ENCODE data around the gene NDFIP1. TPM values are rescaled to one million over a fixed set of nuclear protein-coding genes. Genes with fewer than 3 reads are reported as not detected.

NDFIP1 gene, protein sequence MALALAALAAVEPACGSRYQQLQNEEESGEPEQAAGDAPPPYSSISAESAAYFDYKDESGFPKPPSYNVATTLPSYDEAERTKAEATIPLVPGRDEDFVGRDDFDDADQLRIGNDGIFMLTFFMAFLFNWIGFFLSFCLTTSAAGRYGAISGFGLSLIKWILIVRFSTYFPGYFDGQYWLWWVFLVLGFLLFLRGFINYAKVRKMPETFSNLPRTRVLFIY
- total RNA-seq: 100 to 1,000 TPM; 123 to 125 TPM
- 100 to 1,000 TPM; 102 to 144 (median 127) TPM for polyA plus RNA-seq
- total RNA-seq: 153 to 295 (median 182) reads per million in 6 experiments

DNA sequence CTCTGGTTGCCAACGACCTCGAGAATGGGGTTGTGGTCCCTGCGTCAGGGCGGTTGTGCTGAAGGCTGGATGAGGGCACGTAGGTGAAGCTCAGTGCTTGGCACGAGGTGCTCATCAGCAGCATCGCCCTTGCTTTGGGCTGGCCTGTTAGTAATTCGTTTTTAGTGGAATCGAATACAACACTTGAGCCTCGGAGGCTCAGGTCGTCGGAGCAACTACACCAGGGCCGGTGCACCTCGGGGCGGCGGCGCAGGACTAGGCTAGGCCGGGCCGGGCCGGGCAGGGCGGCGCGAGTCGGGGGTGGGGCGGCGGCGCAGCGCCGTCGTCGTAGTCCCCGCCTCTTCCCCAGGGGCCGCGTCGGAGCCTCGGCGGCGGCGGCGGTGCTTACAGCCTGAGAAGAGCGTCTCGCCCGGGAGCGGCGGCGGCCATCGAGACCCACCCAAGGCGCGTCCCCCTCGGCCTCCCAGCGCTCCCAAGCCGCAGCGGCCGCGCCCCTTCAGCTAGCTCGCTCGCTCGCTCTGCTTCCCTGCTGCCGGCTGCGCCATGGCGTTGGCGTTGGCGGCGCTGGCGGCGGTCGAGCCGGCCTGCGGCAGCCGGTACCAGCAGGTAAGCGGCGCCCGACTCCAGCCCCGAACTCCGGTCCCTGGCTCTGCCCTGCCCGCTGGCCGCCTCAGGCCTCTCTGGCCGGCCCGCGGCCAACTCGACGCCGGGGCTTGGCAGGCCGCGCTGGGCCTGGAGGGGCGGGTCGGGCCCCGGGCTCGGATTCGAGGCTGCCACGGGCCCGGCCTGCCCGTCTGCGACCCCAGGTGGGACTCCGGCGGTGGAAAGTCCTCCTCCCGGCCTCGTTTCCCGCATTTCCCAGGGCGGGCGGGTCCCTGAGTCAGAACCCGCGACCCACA is at the start of gene NDFIP1:
NDFIP1 (plus strand) TSS at position 348 of the 899 bp plus-strand sequence; CDS start at position 544, 196 bp downstream.
- H3K4me3 Mint-ChIP-seq: peak within 1 kb of the TSS; percentile 93 to 100 (median 96)
- H3K36me3 Mint-ChIP-seq: peaks cover 9 to 33% (median 12%) of the 10 kb centered on the region in 3 donors
- POLR2A ChIA-PET: interaction anchor here (0.5 to 4.6 kb wide), 27 partner anchors 8 to 391 kb away, joined by 3 to 119 read pairs (median 6); partner anchors contain the start of genes GNPDA1 and RNF14
- peak within 1 kb of the TSS; percentile 92 to 100 (median 100) for H3K27ac Mint-ChIP-seq
- peaks cover 0 to 2% (median 0%) of the 10 kb centered on the region in 9 donors for H3K9me3 Mint-ChIP-seq
- ATAC-seq (peak; percentile 73 to 74), DNase-seq (peak; percentile 77 to 92 (median 88))
- H3K4me1 Mint-ChIP-seq: peaks cover 28 to 81% (median 76%) of the 10 kb centered on the region in 4 donors
- H3K27me3 Mint-ChIP-seq: no peaks in the 10 kb centered on the region

DNA sequence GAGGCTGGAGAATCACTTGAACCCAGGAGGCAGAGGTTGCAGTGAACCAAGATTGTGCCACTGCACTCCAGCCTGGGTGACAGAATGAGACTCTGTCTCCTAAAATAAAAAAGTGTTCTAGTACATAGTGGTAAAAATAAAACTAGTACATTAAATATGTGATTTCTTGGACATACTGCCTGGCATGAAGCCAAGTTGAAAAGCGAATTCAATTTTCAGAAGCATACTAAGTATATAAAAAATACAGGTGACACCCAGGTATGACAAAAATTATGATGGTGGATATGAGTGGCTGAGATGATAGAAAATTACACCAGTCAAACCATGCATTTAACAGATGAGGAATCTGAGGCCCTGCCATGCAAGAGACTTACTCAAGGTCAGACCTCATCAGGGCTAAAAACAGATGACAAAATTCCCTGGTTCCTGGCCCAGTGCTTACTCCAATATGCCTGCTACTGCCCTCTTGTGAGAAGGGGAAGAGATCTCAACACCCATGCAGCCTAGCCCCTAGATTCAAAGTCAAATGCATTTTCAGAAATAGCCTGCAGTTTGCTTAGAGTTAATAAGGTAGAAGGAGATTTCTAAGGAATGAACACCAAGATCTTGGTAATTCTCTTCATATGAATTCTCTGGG is 49.2 kb upstream of the NDFIP1 start:
- no peaks in the 10 kb centered on the region for H3K36me3 Mint-ChIP-seq
- ATAC-seq (no peak), DNase-seq (no peak)
- H3K4me1 Mint-ChIP-seq: peaks cover 9 to 22% (median 14%) of the 10 kb centered on the region in 4 donors
- peak overlapping the region in 2 of 10 donors; percentile 49 to 65 for H3K27ac Mint-ChIP-seq
- H3K9me3 Mint-ChIP-seq: no peaks in the 10 kb centered on the region
- POLR2A ChIA-PET: no interaction called here
- no peaks in the 10 kb centered on the region for H3K27me3 Mint-ChIP-seq
- H3K4me3 Mint-ChIP-seq: no peak overlapping the region

DNA sequence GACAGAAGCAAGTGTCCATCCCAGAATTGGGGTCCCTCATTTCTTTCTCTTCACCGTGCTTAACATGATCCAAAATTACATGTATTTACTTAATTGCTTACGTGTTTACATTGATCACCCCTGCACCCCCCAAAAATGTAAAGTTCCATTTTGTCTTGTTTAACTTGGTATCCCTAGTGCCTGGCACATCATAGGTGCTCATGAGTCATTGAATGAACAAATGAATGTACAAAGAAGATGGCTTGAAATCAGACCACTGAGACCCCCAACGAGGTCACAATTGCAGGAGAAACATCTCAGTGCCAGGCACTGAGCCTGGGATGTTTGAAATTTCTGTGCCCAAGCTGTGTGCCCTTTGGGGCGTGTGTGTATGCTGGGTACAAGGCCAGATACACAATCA is 45.2 kb upstream of the NDFIP1 start:
- Mint-ChIP-seq H3K4me1 (peaks cover 14 to 25% (median 21%) of the 10 kb centered on the region in 4 donors), H3K27ac (peak overlapping the region in 9 of 10 donors; percentile 35 to 94 (median 85)), H3K27me3 (peaks cover 0 to 2% (median 0%) of the 10 kb centered on the region in 5 donors), H3K9me3 (no peaks in the 10 kb centered on the region), H3K36me3 (no peaks in the 10 kb centered on the region), H3K4me3 (peak overlapping the region; percentile 57 to 86 (median 76))
- ATAC-seq (peak; percentile 8 to 40), DNase-seq (no peak)
- POLR2A ChIA-PET: interaction anchor here (0.6 to 3.1 kb wide), 7 partner anchors 8 to 45 kb away, joined by 3 to 22 read pairs (median 4); partner anchors contain the start of gene NDFIP1

DNA sequence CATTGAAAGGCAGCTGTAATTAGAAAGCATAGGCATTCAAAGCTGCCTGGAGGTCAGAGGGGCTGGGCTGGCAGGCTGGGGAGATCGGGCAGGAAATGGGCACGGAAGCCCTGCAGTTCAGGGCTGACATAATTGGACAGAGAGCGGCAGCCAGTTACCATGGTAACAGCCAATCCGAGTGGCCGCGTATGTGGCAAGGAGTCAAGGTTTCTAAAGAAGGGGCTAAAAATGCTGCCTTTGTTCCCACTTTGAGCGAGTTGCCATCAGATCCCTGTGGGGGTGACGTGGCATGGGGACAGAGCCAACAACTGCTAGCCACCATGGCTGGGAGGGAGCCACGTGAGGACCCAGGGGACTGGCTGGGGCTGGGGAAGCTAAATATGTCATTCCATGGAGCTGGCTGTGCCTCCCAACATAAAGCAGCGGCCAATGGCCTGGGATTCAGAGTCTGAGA is 44.7 kb upstream of the NDFIP1 start:
- POLR2A ChIA-PET: interaction anchor here (0.6 to 3.1 kb wide), 8 partner anchors 8 to 45 kb away, joined by 3 to 22 read pairs (median 4); partner anchors contain the start of gene NDFIP1
- Mint-ChIP-seq H3K27ac (peak overlapping the region; percentile 35 to 94 (median 84)), H3K27me3 (peaks cover 0 to 2% (median 0%) of the 10 kb centered on the region in 5 donors), H3K9me3 (no peaks in the 10 kb centered on the region), H3K36me3 (no peaks in the 10 kb centered on the region), H3K4me1 (peaks cover 14 to 25% (median 21%) of the 10 kb centered on the region in 4 donors), H3K4me3 (peak overlapping the region; percentile 57 to 86 (median 76))
- DNase-seq: peak in 9 of 10 donors; percentile 18 to 84 (median 57)
- peak; percentile 95 to 97 for ATAC-seq

DNA sequence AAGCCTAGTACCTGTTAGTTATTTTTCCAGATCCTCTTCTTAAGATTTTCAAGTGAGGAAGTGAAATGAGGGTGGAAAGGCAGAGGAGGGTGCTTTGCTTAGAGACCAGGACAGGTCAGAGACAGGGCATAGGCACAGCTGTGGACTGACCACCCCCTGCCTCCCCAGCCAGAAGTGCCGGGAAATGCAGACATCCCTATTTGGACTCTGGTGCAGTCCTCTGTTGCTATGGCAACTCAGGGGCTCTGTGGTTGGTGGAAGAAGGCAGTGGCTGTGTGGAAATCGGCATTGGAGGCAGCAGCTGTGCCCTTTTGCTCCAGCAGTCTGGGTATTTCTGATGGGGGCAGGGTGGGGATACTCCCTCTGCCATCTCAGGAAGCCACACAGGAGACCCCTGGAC is 43.3 kb upstream of the NDFIP1 start:
- Mint-ChIP-seq H3K27ac (peak overlapping the region in 3 of 10 donors; percentile 15 to 61 (median 29)), H3K27me3 (peaks cover 0 to 4% (median 0%) of the 10 kb centered on the region in 5 donors), H3K9me3 (no peaks in the 10 kb centered on the region), H3K36me3 (no peaks in the 10 kb centered on the region), H3K4me3 (no peak overlapping the region), H3K4me1 (peaks cover 17 to 34% (median 23%) of the 10 kb centered on the region in 4 donors)
- POLR2A ChIA-PET: interaction anchor here (0.6 to 3.1 kb wide), 3 partner anchors 12 to 187 kb away, joined by 7 to 22 read pairs (median 7); partner anchors contain the start of gene NDFIP1
- ATAC-seq (no peak), DNase-seq (no peak)

DNA sequence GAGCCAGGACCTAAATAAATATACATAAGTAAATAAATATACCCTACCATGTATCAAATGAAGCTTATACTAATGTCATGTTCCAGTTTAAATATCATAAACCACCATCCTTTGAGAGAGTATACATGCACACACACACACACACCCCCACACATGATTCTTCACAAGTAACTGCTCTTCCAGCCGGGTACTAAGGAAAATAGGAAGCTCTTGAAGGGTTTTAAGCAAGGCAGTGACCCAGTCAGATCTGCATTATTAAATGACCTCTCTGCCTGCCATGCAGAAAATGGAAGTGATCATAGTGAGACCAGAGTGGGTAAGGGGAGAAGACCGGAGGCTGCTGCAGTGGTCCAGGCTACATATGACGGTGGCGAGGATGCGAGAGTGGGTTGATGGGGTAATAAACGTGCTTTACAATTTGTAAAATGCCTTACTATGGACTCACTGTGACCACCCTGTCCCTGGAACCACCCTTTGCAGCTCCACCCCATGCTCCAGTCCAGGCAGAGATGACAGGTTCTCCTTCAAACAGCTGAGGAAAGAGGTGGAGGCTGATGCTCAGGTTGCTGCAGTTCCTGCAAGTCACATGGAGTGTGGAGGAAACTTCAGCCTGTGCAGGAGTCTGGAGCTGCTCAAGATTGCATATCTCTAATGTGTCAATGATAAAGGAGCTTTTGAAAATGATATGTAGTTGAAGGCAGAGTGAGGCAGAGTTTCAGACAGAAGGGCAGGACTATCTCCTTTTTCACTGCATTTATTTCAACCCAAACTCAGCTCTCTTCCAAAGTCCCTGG is 38.8 kb upstream of the NDFIP1 start:
- no peak for ATAC-seq
- DNase-seq: no peak
- Mint-ChIP-seq H3K27me3 (peaks cover 0 to 4% (median 0%) of the 10 kb centered on the region in 5 donors), H3K9me3 (no peaks in the 10 kb centered on the region), H3K27ac (peak overlapping the region in 2 of 10 donors; percentile 19 to 75), H3K4me3 (no peak overlapping the region), H3K4me1 (peaks cover 7 to 37% (median 16%) of the 10 kb centered on the region in 4 donors), H3K36me3 (no peaks in the 10 kb centered on the region)
- POLR2A ChIA-PET: interaction anchor here (0.6 to 1.1 kb wide), 4 partner anchors 13 to 38 kb away, joined by 3 to 7 read pairs (median 5); no protein-coding TSS in a partner anchor

DNA sequence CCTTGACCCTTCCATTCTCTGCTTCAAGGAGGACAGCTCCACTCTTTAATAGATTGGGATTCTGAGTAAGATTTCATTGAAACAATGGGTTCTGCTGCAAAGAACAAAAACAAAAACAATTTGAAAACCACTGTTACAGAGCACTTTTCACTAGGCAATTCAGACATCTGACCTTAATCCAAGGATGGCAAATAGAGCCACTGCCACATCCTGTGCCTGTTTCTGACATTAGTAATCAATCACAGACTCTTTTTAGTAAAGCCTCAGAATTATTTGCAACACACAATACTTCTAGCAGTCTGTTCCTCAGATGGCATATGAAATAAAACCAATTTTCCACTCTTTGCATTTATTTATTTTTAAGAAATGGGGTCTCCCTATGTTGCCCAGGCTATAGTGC is 37.8 kb upstream of the NDFIP1 start:
- POLR2A ChIA-PET: interaction anchor here (0.6 to 1.5 kb wide), 3 partner anchors 7 to 37 kb away, joined by 3 to 5 read pairs (median 3); no protein-coding TSS in a partner anchor
- H3K4me3 Mint-ChIP-seq: no peak overlapping the region
- peak overlapping the region in 2 of 10 donors; percentile 62 to 75 for H3K27ac Mint-ChIP-seq
- no peaks in the 10 kb centered on the region for H3K9me3 Mint-ChIP-seq
- no peaks in the 10 kb centered on the region for H3K36me3 Mint-ChIP-seq
- no peak for DNase-seq
- no peak for ATAC-seq
- peaks cover 0 to 4% (median 0%) of the 10 kb centered on the region in 5 donors for H3K27me3 Mint-ChIP-seq
- H3K4me1 Mint-ChIP-seq: peaks cover 7 to 35% (median 16%) of the 10 kb centered on the region in 4 donors

DNA sequence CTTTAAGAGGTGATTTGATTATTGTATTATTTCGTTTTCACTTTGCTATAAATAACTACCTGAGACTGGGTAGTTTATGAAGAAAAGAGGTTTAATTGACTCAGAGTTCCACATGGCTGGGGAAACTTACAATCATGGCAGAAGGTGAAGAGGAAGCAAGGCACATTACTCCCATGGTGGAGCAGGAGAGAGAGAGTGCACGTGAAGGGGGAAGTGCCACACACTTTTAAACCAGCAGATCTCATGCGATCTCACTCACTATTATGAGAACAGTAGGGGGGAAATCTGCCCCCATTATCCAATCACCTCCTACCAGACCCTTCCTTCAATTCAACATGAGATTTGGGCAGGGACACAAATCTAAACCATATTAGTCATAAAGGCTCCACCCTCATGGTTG is 36.1 kb upstream of the NDFIP1 start:
- no peaks in the 10 kb centered on the region for H3K36me3 Mint-ChIP-seq
- peaks cover 6 to 27% (median 13%) of the 10 kb centered on the region in 4 donors for H3K4me1 Mint-ChIP-seq
- ATAC-seq: no peak
- peaks cover 0 to 2% (median 0%) of the 10 kb centered on the region in 9 donors for H3K9me3 Mint-ChIP-seq
- no peak overlapping the region for H3K4me3 Mint-ChIP-seq
- peaks cover 0 to 2% (median 0%) of the 10 kb centered on the region in 5 donors for H3K27me3 Mint-ChIP-seq
- H3K27ac Mint-ChIP-seq: peak overlapping the region in 2 of 10 donors; percentile 50 to 69
- POLR2A ChIA-PET: interaction anchor here (1.4 to 1.5 kb wide), 2 partner anchors 9 to 19 kb away, joined by 3 read pairs; no protein-coding TSS in a partner anchor
- DNase-seq: no peak

DNA sequence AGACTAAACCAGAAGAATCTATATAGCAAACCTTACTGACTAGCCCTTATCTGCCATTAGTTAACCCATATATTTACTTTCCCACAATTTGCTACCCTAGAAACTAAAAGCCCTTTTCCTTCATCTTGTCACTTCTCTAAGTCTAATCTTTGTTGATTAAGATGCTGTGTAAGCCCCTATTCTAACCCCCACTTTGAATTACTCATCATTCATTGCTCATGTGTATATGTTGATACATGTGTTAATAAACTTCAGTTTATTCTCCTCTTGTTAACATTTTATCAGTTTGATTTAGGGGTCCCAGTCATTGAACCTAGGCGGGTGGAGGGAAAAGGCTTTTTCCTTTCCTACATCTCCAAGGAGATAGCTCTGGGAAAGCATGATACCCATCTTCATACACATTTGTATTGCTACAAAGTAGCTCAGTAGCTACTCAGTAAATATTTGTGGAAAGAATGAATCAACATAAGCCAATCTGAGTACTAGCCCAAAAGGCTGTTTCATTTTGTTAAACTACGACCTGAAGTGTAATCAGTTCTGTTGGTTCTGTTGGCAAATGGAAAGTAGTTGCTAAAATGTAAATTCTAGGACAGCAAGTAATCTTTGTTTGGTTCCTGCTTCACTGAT is 35.1 kb upstream of the NDFIP1 start:
- no peaks in the 10 kb centered on the region for H3K36me3 Mint-ChIP-seq
- ATAC-seq: no peak
- peaks cover 0 to 2% (median 0%) of the 10 kb centered on the region in 5 donors for H3K27me3 Mint-ChIP-seq
- peaks cover 6 to 27% (median 12%) of the 10 kb centered on the region in 4 donors for H3K4me1 Mint-ChIP-seq
- POLR2A ChIA-PET: interaction anchor here (1.4 kb wide), 1 partner anchor 18 kb away, joined by 3 read pairs; no protein-coding TSS in a partner anchor
- H3K9me3 Mint-ChIP-seq: peaks cover 0 to 2% (median 0%) of the 10 kb centered on the region in 9 donors
- no peak overlapping the region for H3K4me3 Mint-ChIP-seq
- peak overlapping the region in 1 of 10 donors; percentile 69 for H3K27ac Mint-ChIP-seq
- no peak for DNase-seq

DNA sequence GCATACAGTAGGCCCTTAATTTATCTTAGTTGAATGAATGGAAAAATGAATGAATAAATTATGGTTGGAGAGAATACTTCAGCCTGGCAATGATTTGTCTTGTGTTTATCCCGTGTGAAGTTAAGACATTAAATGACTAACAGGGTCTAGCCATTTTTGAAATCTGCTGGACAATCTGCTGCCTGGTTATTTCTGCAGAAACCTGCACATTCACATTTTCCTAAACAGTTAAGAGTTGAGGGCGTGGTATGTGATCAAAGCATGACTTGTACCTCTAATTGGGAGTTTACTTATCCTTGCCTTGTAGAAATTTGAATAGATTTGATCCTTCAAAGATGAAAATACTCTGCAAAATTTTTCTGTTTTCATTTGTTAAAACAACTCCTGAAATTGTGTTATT is 34.6 kb upstream of the NDFIP1 start:
- peak overlapping the region in 1 of 10 donors; percentile 43 for H3K27ac Mint-ChIP-seq
- no peaks in the 10 kb centered on the region for H3K36me3 Mint-ChIP-seq
- peaks cover 0 to 2% (median 0%) of the 10 kb centered on the region in 9 donors for H3K9me3 Mint-ChIP-seq
- no peak overlapping the region for H3K4me3 Mint-ChIP-seq
- DNase-seq (no peak), ATAC-seq (no peak)
- H3K27me3 Mint-ChIP-seq: peaks cover 0 to 2% (median 0%) of the 10 kb centered on the region in 5 donors
- POLR2A ChIA-PET: interaction anchor here (1.4 kb wide), 1 partner anchor 18 kb away, joined by 3 read pairs; no protein-coding TSS in a partner anchor
- peaks cover 6 to 27% (median 12%) of the 10 kb centered on the region in 4 donors for H3K4me1 Mint-ChIP-seq
